K562 (cell line): ENCODE results near the gene PSMA6. TPM values are rescaled to one million over a fixed set of nuclear protein-coding genes. Genes with fewer than 3 reads are reported as not detected.

Experiments used
- ATF1 ChIP-seq, 2 experiments: fragments of 450-650 bp in 1 of 2; IDR thresholded peaks; 2 replicates each; pipeline ENCODE4 v1.6.1; 2016; ENCODE audit warnings: missing compliant biosample characterization in 1 of 2, missing genetic modification characterization in 1 of 2
- DMBX1 ChIP-seq: fragments of 250-450 bp; sonication (Bioruptor Pico); IDR thresholded peaks from 2 replicates; pipeline ENCODE4 v1.8.0; 2022; ENCODE audit warnings: inconsistent platforms, mild to moderate bottlenecking, moderate library complexity, borderline replicate concordance
- EZH2 ChIP-seq: IDR thresholded peaks from 2 replicates; pipeline ENCODE4 v1.6.1; 2012; ENCODE audit warnings: low read depth, mild to moderate bottlenecking, inconsistent platforms, low read length, borderline replicate concordance
- FOS ChIP-seq: IDR thresholded peaks from 3 replicates; pipeline ENCODE4 v1.6.1; 2011; ENCODE audit not compliant: insufficient read length; ENCODE audit errors: extremely low read depth
- HDAC2 ChIP-seq: fragments of 450-650 bp; IDR thresholded peaks from 2 replicates; pipeline ENCODE4 v1.6.1; 2016; ENCODE audit warnings: mild to moderate bottlenecking
- HDAC8 ChIP-seq: fragments of 450-650 bp; IDR thresholded peaks from 2 replicates; pipeline ENCODE4 v1.6.1; 2016; ENCODE audit warnings: mild to moderate bottlenecking, missing genetic modification characterization, moderate library complexity, missing compliant biosample characterization
- HEY1 ChIP-seq: fragments of 250-450 bp; sonication (Bioruptor Pico); IDR thresholded peaks from 2 replicates; pipeline ENCODE4 v1.5.0; 2020; ENCODE audit warnings: mild to moderate bottlenecking, moderate library complexity, borderline replicate concordance
- KDM5B ChIP-seq: fragments of 200-600 bp; sonication (generic); IDR thresholded peaks from 2 replicates; pipeline ENCODE4 v1.6.1; 2012; ENCODE audit warnings: low read depth, mild to moderate bottlenecking, moderate library complexity, low read length, control low read depth, inconsistent platforms; ENCODE audit not compliant: insufficient replicate concordance
- LCOR ChIP-seq: sonication (generic); formaldehyde crosslinking; IDR thresholded peaks from 2 replicates; pipeline ENCODE4 v1.8.0; 2022; ENCODE audit warnings: mild to moderate bottlenecking, missing genetic modification reagents
- MAFF ChIP-seq: IDR thresholded peaks from 2 replicates; pipeline ENCODE4 v1.6.1; 2012; ENCODE audit warnings: low read length, improper control_type of control experiment
- NONO ChIP-seq, 2 experiments: fragments of 200-400 bp in 1 of 2; fragments of 450-650 bp in 1 of 2; formaldehyde crosslinking in 1 of 2; IDR thresholded peaks; 2 replicates each; pipeline ENCODE4 v1.6.1; 2017; ENCODE audit warnings: low read depth in 2 of 2, mild to moderate bottlenecking in 2 of 2, moderate library complexity in 2 of 2, low read length in 1 of 2
- PHB2 ChIP-seq: fragments of 450-650 bp; IDR thresholded peaks from 2 replicates; pipeline ENCODE4 v1.6.1; 2017; ENCODE audit warnings: low read depth
- PHTF2 ChIP-seq: fragments of 250-450 bp; sonication (Bioruptor Pico); IDR thresholded peaks from 2 replicates; pipeline ENCODE4 v1.5.0; 2021; ENCODE audit warnings: mild to moderate bottlenecking
- RERE ChIP-seq: sonication (generic); formaldehyde crosslinking; IDR thresholded peaks from 2 replicates; pipeline ENCODE4 v1.8.0; 2023; ENCODE audit warnings: missing genetic modification reagents, mild to moderate bottlenecking, borderline replicate concordance
- SREBF1 ChIP-seq: fragments of 150-350 bp; IDR thresholded peaks from 2 replicates; pipeline ENCODE4 v1.6.1; 2014; ENCODE audit warnings: antibody characterized with exemption, low read depth, low read length, borderline replicate concordance
- TFAP4 ChIP-seq: sonication (generic); formaldehyde crosslinking; IDR thresholded peaks from 2 replicates; pipeline ENCODE4 v1.8.0; 2022; ENCODE audit warnings: missing genetic modification reagents, mild to moderate bottlenecking, moderate library complexity, borderline replicate concordance
- ZNF175 ChIP-seq: fragments of 200-800 bp; sonication (Bioruptor generic); IDR thresholded peaks from 2 replicates; pipeline ENCODE4 v1.6.1; 2016; ENCODE audit warnings: low read depth, mild to moderate bottlenecking, missing genetic modification characterization, missing compliant biosample characterization
- polyA plus RNA-seq, 8 experiments: library from polyadenylated mRNA; depleted of rRNA in 4 of 8; stranded (reverse) in 5 of 8; unstranded in 3 of 8; fragments of >200 nt; fragmentation: Nextera tagmentation in 2 of 8; fragmentation: Illumina TruSeq in 1 of 8; extraction: Ambion mirVana in 2 of 8; extraction: Trizol in 1 of 8; gene quantifications; 2 replicates each; pipeline versions ENCODE4 v1.2.1 to v1.2.3, GENCODE V29; 2011 to 2014; ENCODE audit warnings: inconsistent platforms in 1 of 8, missing spikeins in 1 of 8
- total RNA-seq, 7 experiments: library from RNA; depleted of rRNA in 6 of 7; stranded (reverse); fragments of >200 nt in 6 of 7; fragmentation: Illumina TruSeq in 2 of 7; extraction: Trizol in 2 of 7; gene quantifications; 2 replicates each; pipeline versions ENCODE4 v1.2.1 to v1.2.3, GENCODE V29; 2011 to 2021; ENCODE audit warnings: low replicate concordance in 1 of 7

The PSMA6 gene
- total and polyA plus RNA-seq, 9 of the 15 experiments (the other 6 are each of a cell fraction or from before 2014, with no cell fraction given), result 210 to 952 (median 288) TPM

GRCh38 chr14:35336494-35337268 is 44.5 kb downstream of the PSMA6 start (continued):
- TF ChIP-seq RERE (CRISPR knock-in tag) (no peak), NONO (IDR thresholded peaks at IDR 0.05; ENCODE audit: low read depth in 2 of 2, low read length in 1 of 2) (no peak), LCOR (CRISPR knock-in tag) (no peak), HDAC2 (no peak), KDM5B (no peak), EZH2 (no peak), FOS (no peak), DMBX1 (no peak; the same call in 1 of the 2 replicates), TFAP4 (peak; percentile 52; the same call in 1 of the 2 replicates), SREBF1 (no peak), ZNF175 (CRISPR knock-in tag) (0 out of 2 replicates have a peak, but pooled peaks have one; percentile 42), ATF1 (CRISPR knock-in tag; IDR thresholded peaks at IDR 0.05) (no peak), ATF1 (tag; IDR thresholded peaks at IDR 0.05) (peak; percentile 70), HEY1 (CRISPR knock-in tag) (no peak), HDAC8 (tag) (peak; percentile 43; the same call in 1 of the 2 replicates), PHTF2 (CRISPR knock-in tag) (no peak), PHB2 (no peak), MAFF (no peak)
